H1 (cell line): ENCODE data around the gene SUSD5.

Source experiments
- BRCA1 ChIP-seq: IDR thresholded peaks from 2 replicates; pipeline ENCODE4 v1.6.1; 2012; ENCODE audit warnings: low read depth, low read length, improper control_type of control experiment
- CEBPB ChIP-seq: IDR thresholded peaks from 2 replicates; pipeline ENCODE4 v1.6.1; 2012; ENCODE audit warnings: low read depth, low read length
- CTCF ChIP-seq, 3 experiments: IDR thresholded peaks; 1 replicate in 2 of 3; 2 replicates in 1 of 3; pipeline versions ENCODE4 v1.5.1 to v1.6.1; 2011; ENCODE audit warnings: low read length in 3 of 3, mild to moderate bottlenecking in 3 of 3, inconsistent platforms in 2 of 3, low read depth in 1 of 3, moderate library complexity in 1 of 3; ENCODE audit not compliant: insufficient read depth in 1 of 3; ENCODE audit errors: control extremely low read depth in 1 of 3
- EP300 ChIP-seq, 2 experiments: IDR thresholded peaks; 1 replicate in 1 of 2; 2 replicates in 1 of 2; pipeline ENCODE4 v1.6.1; 2011 to 2012; ENCODE audit warnings: low read depth in 2 of 2, low read length in 2 of 2, mild to moderate bottlenecking in 2 of 2, borderline replicate concordance in 1 of 2, inconsistent platforms in 1 of 2, moderate library complexity in 1 of 2
- JUND ChIP-seq: IDR thresholded peaks from 2 replicates; pipeline ENCODE4 v1.6.1; 2011; ENCODE audit warnings: mild to moderate bottlenecking, improper control_type of control experiment, low read length
- NRF1 ChIP-seq: IDR thresholded peaks from 2 replicates; pipeline ENCODE4 v1.6.1; 2011; ENCODE audit warnings: mild to moderate bottlenecking, low read depth, low read length, improper control_type of control experiment
- POLR2A ChIP-seq, 2 experiments: IDR thresholded peaks; 1 replicate in 1 of 2; 2 replicates in 1 of 2; pipeline ENCODE4 v1.6.1; 2011; ENCODE audit warnings: low read depth in 2 of 2, low read length in 2 of 2, mild to moderate bottlenecking in 2 of 2; ENCODE audit errors: control extremely low read depth in 1 of 2
- POLR2AphosphoS5 ChIP-seq: IDR thresholded peaks from 2 replicates; pipeline ENCODE4 v1.6.1; 2011; ENCODE audit warnings: low read depth, low read length
- RAD21 ChIP-seq, 2 experiments: IDR thresholded peaks in 1 of 2; conservative IDR thresholded peaks in 1 of 2; 2 replicates each; pipeline ENCODE4 v1.6.1; 2011; ENCODE audit warnings: low read depth in 2 of 2, low read length in 2 of 2, improper control_type of control experiment in 1 of 2, inconsistent platforms in 1 of 2, mild to moderate bottlenecking in 1 of 2, moderate library complexity in 1 of 2
- SIN3A ChIP-seq, 2 experiments: IDR thresholded peaks in 1 of 2; conservative IDR thresholded peaks in 1 of 2; 2 replicates each; pipeline ENCODE4 v1.6.1; 2011 to 2012; ENCODE audit warnings: low read length in 2 of 2, improper control_type of control experiment in 1 of 2, low read depth in 1 of 2, mild to moderate bottlenecking in 1 of 2
- SIX5 ChIP-seq: IDR thresholded peaks from 2 replicates; pipeline ENCODE4 v1.6.1; 2011; ENCODE audit warnings: mild to moderate bottlenecking, low read depth, low read length
- TF ChIP-seq, protein P1 (sequence below): IDR thresholded peaks from 2 replicates; pipeline ENCODE4 v1.6.1; 2012; ENCODE audit warnings: inconsistent platforms
- TF ChIP-seq, protein P2 (sequence below): IDR thresholded peaks from 2 replicates; pipeline ENCODE4 v1.6.1; 2011; ENCODE audit warnings: low read length, improper control_type of control experiment

DNA sequence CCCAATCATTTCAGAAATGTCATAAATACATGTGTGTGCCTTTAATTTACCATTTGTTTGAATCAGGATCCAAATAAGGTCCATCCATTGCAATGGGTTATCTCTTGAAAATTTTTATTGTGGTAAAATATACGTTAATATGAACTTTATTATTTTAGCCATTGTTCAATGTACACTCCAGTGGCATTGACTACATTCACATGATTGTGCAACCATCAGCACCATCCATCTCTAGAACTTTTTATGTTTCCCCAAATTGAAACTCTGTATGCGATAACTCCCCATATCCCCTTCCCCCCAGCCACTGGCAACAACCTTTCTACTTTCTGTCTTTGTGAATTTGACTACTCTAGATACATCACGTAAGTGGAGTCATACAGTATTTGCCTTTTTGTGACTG is 92.8 kb downstream of the SUSD5 start:
- TF ChIP-seq JUND = no peak
- TF ChIP-seq CEBPB = no peak
- TF ChIP-seq POLR2A (IDR thresholded peaks at IDR 0.05; ENCODE audit: control extremely low read depth in 1 of 2, low read depth in 2 of 2, low read length in 2 of 2) = no peak
- TF ChIP-seq, protein P1, sequence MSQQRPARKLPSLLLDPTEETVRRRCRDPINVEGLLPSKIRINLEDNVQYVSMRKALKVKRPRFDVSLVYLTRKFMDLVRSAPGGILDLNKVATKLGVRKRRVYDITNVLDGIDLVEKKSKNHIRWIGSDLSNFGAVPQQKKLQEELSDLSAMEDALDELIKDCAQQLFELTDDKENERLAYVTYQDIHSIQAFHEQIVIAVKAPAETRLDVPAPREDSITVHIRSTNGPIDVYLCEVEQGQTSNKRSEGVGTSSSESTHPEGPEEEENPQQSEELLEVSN = no peak
- no peak for TF ChIP-seq CTCF (IDR thresholded peaks at IDR 0.05; ENCODE audit: control extremely low read depth in 1 of 3, insufficient read depth in 1 of 3, low read depth in 1 of 3, low read length in 3 of 3)
- no peak for TF ChIP-seq POLR2AphosphoS5
- no peak for TF ChIP-seq SIN3A (conservative IDR thresholded peaks at IDR 0.05 in 1 of 2, IDR thresholded peaks at IDR 0.05 in 1 of 2; ENCODE audit: low read depth in 1 of 2, low read length in 2 of 2)
- no peak for TF ChIP-seq SIX5
- no peak for TF ChIP-seq NRF1
- no peak for TF ChIP-seq RAD21 (IDR thresholded peaks at IDR 0.05 in 1 of 2, conservative IDR thresholded peaks at IDR 0.05 in 1 of 2; ENCODE audit: low read depth in 2 of 2, low read length in 2 of 2)
- no peak for TF ChIP-seq EP300 (IDR thresholded peaks at IDR 0.05; ENCODE audit: borderline replicate concordance in 1 of 2, low read depth in 2 of 2, low read length in 2 of 2)
- no peak for TF ChIP-seq BRCA1
- TF ChIP-seq, protein P2, sequence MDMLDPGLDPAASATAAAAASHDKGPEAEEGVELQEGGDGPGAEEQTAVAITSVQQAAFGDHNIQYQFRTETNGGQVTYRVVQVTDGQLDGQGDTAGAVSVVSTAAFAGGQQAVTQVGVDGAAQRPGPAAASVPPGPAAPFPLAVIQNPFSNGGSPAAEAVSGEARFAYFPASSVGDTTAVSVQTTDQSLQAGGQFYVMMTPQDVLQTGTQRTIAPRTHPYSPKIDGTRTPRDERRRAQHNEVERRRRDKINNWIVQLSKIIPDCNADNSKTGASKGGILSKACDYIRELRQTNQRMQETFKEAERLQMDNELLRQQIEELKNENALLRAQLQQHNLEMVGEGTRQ = no peak
